Right renal pelvis (tissue), 4 donors: Measurements from ENCODE around the gene CFAP100. TPM values are rescaled to one million over a fixed set of nuclear protein-coding genes. Genes with fewer than 3 reads are reported as not detected.

Experiments
- DNase-seq, 4 donors: peaks; one replicate each; pipeline ENCODE4 v3.0.0-alpha.2; 2013; ENCODE audit warnings: low read depth in 4 of 4, low spot score in 3 of 4, missing footprints in 1 of 4
- polyA plus RNA-seq, 4 donors: library from polyadenylated mRNA; unstranded; fragments of 120-200 nt; gene quantifications; one replicate each; pipeline ENCODE4 v1.2.1, GENCODE V29; 2013; ENCODE audit not compliant: insufficient read length in 4 of 4

CFAP100 gene
- 1 to 10 TPM in 3 of 4 donors, under 1 TPM in 1; 0.44 to 1.6 (median 1.3) TPM for polyA plus RNA-seq

DNA sequence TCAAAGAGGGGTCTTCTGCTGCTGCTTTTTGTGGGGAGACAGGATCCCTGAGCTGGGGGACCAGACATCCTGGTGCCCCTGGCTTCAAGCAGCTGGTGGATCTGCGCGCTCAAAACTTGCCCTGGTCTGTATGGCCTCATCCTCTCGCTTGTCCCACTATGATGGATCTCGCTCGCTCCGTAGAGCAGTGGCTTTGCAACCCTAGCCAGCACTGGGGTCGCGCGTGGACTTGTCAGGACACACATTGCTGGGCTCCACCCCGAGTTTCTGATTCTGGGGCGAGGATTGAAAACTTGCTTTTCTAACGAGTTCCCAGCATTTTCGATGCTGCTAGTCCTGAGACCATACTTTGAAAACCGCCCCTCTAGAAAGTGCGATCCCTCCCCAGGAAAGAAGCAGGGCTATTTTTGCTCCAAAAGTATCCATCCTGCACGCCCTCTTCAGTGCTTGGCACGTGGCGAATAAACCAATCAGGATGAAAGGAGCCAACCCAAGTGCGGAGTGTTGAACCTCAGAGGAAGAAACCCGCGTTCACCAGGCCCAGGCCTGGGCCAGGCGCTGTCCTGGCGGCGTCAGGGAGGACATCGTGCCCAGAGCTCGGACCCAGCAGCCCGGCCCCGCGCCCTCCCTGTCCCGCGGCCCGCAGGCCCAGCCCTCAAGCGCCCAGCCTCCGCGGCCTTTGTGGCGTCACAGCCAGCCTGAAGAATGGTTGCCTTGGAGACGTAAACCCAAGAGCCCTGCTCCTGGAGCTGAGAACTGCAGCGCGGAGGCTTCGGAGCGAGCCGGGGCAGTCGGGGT, at the start of gene CFAP100:
TSS of gene CFAP100 (plus strand) at position 731 of the 798 bp plus-strand sequence. CDS start 1,092 bp downstream, outside the sequence.
- peak; percentile 51 to 59 (median 55) for DNase-seq

DNA sequence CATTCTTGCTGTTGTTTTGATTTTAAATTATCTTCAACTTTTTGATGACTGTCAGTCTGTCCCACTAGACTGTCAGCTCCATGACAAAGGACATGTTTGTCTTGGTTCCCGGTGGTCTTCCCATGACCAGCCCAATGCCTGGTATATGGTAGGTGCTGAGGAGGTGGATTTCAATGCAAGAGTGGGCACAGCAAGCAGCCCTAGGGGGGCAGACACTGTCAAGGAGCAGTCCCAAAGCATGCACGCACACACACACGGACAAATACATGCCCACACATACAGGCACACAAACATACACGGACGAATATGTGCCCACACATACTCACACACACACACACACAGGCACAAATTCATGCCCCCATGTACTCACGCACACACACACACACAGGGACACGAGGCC, 49.5 kb upstream of the CFAP100 start:
- DNase-seq = no peak

DNA sequence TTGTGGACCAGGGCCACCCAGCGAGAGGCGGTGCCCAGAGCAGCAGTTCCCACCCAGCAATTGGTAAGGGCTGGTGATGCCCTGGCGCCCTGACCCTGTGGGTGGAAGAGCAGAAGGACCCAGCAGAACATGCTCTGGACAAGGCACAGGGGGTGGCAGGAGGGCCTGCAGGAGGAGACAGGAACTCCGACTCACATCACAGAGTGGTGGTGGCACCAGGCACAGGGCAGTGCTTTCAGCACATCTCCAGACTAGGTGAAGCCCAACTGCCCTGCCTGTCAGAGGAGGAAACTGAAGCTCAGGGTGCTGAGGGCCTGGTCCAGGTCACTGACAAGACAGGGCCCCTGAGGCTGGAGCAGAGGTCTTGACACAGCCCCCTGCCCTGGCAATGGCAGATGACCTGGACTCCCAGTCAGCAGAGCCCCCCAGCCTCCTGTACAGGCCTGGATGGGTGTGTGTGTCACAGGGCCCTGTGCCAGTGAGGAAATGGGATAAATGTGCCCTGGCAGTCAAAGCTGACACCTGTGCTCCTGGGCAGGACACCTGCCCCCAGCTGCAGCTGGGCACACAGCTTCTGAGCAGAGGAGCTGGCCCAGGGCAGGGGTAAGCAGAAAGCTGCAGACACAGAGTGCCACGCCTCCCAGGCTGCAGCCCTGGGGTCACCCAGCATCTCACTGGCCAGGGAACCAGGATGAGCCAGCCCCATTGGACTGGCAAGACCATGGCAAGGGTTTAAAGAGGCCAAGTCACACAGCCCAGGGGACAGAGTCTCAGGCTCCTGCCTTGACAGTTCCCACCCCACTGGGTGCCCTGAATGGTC, 48.9 kb upstream of the CFAP100 start:
- no peak for DNase-seq

DNA sequence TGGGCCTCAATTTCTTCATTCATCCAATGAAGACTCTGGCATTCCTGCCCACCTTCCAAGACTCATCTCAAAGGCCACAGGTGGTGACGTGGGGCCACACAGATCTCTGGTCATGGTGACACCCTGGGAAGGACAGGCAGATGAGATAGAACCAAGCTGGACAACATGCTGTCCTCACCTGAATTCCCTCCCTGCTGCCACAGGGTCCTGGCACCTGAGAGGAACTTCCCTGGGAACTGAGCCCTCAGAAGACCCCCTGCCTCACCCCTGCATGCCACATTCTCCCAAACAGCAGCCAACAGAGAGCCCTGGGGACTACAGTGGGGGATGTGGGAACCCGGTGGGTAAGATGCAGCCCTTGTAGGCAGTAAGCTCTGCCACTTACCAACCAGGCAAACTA, 48.2 kb upstream of the CFAP100 start:
- DNase-seq = no peak

DNA sequence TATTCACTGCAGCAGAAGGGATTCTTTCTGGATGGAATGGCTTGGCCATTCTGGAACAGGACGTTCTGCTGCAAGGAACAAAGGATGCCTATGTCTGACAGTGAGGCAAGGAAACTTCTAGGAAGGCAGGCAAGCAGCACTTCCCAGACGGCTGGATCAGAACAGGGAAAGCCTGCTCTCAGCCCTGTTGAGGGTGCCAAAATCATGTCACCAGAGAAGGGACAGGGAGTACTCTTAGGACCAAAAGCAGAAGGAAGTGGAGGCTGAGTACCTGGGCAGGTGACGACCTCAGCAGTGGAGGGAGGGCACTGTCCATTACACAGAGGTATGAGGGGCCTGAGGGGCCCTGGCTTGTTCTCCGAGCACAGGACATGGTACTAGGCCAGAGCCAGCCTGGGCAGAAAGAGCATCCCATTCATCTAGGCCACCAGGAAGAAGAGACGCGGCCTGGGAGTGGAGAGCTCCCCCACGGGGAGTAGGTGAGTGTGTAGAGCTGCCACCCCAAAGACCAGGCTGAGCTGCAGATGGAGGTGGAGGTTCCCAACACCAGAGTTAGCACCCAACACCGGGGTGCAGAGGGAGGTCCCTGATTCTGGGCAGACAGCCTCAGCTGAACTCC, 47.1 kb upstream of the CFAP100 start:
- DNase-seq = no peak

DNA sequence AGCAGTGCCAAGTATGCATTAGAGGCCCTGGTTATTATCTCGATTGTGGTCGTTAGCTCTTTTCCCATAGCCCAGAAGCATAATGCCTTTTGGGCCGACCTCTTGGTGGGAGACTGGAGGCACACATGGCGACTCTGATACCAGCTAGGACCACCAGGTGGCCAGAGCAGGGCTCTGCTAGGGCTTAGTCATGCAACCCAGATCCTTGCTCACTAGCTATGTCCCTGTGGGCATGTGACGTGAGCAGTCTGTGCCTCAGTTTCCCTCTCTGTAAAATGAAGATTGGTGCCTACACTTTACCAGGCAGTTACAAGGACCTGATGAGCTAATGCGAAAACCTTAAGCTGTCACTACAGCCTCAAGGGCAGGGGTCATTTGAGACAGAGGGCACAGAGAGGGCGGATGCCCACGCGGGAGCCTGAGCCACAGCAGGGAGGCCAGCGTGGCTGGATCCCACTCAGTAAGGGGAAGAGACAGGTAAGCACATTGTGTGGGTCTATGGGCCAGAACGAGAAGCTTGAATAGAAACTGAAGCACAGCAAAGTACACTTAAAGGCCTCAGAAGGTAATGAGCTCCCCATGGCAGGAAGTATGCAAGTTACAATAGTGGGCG, 46.3 kb upstream of the CFAP100 start:
- DNase-seq = no peak

DNA sequence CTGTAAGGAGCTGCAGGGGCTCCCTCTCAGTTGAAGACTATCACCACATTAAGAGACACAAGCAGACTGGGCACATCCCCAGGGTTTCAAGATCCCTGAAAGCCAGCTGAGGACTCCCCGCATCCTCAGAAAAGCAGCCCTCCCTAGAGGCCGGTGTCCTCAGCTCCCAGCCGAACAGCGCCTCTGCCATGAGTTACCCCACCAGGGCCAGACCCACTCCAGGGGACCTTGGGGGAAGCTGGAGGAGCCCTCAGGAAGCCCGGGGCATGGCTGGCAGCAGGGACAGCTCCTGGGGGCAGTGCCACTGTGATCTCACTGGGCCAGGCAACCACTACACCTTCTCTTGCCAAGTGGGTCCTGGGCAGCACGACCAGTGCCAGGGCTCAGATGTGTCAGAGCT, 45.6 kb upstream of the CFAP100 start:
- DNase-seq = no peak

DNA sequence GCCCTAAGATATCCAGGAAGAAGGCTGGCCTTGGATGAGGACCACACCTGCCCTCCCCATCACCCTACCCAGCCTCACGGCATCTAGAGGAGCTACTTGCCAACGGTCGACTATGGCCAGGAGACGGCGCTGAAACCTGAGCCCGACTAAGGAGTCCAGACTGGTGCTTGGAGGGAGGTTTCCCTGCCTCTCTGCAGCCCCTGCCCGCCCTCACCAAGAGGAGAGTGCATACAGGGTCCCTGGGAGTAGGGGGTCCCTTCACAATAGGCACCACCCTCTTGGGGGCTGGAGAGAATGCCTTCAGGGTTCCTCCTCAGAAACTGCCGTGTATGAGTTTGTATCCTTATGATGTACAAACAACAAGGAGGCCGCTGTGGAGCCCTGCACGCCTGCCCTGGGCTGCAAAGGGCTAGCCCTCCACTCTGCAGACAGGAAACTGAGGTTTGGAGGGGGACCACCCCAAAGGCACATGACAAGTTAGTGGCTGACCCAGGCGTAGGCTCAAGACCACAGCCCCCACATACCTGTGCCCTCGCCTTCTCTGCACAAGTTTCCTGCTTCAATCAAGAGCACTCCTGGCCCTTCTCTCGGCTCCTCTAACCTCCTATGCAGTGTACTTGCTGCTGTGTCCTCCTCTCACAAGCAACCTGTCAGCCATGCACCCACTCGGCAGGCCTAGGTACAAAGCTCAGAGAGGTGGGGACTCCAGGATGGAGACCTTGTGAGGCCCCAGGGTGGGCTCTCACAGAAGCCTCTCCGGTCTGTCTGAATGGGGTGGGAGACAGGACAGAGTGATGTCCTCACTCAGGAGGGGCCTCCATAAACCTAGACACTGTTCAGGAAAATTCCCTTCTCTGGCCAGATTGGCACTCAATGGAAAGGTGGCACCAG, 44.9 kb upstream of the CFAP100 start:
- no peak for DNase-seq

DNA sequence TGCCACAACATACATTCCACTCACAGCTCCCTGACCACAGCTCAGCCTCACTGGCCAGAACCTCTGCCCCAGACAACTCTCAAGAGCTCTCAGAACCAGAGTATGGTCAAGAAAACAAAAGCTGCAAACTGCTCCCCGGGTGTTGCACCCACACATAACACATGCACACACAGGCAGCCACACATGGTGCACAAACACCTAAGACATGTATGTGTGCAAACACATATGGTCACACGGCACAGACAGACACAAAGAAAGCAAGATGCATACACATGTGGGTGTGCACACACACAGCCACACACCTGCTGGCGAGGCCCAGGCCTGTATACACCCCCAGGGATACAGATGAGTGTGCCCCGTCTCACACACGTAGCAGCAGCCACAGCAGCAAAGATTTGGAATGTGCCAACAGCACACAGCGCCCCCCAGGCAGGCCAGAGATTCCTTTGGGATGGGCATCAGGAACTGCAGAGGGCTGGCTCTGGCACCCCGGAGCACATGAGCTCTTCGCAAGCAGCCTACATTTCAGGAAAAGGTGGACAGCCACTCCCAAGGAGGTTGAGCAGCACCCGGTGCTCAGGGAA, 44.1 kb upstream of the CFAP100 start:
- DNase-seq = no peak

DNA sequence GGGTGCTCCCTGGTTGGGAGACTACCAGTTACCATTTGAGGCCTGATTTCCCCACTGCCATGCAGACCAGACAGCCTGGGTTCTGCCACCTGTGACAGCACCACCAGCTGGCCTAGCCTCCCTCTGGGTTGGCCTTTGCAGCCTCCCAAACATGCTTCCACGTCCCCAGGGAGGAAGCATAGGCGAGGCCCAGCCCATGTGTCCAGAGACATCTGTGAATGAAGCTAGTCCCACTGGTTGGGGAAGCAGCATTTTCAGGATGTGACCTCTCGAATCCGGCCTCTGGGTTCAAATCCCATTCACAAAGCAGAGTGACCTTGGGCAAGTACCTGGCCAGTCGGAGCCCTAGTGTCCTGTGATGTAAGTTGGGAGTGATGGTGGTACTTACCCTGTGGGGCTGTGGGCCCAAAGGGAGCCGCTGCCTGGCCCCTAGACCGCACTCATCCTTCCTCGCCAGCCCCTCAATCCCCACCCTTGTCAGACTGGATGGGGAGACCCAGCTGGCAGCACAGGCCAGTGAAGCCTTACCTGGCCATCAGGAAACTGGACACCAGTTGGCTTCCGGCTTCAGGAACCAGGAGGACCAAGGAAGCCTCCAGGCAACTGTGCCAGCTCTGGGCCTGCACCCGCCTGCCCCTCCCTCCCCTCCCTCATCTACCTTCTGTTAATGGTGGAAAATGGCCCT, 43.5 kb upstream of the CFAP100 start:
- DNase-seq = no peak

DNA sequence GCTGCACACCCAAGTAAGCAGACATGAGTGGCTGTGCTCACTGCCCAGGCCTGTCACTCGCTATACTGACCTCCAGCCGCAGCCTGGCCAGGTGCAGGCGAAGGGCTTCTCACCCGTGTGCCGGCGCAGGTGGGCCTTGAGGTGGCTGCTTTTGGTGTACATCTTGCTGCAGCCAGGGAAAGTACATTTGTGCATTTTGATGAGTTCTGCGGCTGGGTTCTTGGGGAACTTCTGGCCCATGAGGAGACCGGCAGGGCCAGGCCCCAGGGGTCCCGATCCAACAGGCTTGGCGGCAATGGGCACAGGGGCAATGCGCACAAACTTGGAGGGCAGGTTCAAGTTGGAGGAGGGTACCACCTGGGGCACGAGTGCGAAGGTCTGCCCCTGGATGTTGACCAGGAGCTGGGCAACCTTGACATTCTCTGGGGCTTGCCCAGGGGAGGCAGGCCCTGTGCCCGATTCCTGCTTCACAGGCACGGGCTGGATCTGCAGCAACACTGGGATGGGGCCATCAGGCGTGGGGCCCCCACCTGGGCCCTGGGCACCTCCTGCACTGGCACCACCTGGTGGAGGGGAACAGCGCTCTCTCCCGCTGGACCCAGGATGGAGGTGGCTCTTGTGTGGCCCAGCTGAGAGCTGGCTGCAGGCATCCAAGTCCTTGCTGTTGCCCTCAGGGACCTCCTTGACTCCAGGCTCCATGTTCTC, 42.8 kb upstream of the CFAP100 start:
- DNase-seq = no peak

DNA sequence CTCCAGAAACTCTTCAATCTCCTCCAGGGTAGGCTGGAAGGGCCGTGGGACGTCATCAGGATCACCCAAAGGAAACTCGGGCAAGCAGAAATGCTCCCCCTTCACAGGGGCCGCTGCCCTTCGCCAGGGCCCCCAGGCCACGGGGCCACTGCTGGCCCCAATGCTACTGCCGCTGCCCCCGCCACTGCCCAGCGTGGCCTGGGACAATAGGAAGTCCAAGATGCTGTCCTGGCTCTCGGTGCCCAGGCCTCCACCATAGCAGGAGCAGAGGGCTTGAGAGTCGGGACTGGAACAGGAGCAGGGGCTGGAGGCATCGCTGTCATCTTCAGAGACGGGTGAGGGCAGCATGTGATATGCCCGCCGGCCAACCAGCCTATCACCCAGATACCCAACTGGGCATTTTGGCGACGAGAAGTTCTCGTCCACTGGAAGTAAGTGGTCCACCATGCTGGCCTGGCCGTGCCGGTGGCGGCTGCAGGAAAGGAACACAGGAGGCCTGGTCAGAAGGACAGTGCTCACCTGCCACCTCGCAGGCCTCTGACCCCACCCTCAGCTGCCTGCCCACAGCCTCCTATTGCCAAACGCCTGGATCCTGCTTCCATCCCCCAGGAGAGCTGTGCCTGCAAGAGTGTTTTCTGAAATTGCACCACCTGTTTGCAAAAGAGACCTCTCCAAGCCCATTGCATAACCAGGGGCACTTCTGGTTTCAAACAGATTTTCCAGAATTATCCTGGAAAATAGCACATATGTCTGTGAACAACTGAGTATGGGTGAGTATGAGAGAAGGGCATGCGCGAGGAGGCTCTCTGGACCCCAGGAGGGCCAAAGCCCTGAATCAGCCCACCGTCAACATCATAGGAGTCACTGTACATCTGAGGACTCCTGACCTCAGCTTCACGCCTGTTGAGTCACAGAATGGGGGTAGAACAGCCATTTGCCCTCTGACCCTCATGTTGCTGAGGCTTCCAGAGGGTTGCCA, 41.9 kb upstream of the CFAP100 start:
- no peak for DNase-seq

DNA sequence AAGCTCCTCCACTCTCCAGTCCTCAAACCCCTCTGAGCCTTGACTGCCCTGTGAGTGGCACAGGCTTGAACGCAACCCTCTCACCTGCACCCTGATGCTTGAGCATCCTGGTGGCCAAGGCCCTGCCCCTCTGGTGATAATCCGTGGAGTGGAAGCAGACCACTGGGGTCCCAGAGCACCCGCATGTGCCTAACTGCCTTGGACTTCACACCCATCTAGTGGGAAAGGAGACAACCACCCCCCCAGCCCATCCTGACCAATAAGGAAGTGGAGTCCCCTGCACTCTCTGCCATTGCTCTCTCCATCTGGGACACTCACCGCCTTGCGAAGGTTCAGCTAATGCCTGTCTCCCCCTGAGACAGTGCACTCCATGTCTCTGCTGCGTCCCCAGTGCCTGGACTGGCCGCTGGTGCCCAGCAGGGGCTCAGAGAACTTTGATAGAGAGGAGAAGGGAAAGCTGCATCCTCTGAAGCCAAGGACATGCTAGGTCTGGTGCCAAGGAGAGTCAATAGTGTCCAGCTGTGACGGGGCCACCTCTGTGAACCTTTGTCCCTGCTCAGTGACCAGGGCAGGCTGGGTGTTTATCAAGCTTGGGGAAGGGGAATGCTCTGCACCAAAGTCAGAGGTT, 40.9 kb upstream of the CFAP100 start:
- DNase-seq = no peak

DNA sequence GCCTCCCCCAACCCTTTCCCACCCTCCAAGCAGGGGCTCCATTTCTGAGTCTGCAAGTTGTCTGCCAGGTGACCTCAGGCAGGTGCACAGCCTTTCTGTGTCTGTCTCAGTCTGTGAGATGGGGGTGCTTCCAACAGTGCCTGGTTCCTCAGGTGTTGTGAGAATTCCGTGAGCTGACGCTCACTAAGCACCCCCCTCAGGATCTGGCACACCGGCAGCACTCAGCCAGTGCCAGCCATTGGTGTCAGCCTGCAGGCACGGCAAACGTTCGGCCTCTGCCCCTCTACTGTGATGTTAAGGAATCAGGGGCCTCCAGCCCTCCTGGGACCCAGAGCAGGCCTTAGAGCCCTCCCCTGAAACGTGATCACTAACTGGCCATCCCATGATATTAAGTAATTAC, 39.9 kb upstream of the CFAP100 start:
- DNase-seq = no peak

DNA sequence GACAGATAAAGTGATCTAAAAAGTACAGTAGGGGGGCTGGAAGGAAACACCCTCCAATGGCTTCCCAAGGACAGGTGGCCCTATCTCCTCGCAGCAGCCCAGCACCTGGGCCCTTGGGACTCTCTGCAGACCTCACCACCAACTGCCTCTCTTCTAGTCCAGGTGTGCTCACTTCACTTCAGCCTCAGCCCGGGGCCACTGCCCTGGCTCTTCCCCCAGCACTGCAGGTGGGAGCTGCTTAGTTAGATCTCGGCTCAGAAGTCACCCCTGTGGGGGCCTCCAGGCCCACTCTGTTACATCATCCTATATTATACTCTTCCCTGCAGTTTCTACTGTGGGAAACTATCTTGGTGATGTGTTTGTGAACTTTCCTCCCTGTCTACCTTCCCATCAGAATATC, 39.5 kb upstream of the CFAP100 start:
- no peak for DNase-seq

DNA sequence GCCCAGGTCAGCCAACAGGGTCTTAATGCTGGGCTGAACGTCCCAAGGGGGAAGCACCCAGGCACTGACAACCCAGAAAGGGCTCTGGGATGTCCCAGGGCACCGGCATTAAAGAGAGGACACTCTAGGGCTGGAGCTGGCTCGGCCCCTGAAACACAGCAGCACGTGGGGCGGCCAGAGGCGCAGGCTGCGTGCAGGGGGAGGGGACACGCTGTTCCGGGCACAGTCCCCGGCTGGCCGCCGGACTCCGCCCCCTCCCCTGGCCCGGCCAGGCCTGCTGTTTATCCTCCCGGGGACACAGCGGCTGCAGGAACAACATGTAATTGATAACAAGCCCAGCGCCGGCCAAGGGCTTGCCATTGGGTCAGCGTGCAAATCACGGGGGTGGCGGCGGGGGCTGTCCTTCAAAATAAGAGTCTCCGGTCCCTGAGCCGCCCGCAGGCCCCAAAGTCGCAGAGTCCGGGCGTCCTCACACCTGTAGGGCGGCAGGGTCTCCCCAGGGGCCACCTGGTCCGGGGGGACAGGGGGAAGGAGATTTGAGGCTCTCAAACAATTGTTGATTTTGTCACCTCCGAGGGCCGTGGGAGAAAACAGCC, 38.8 kb upstream of the CFAP100 start:
- DNase-seq = peak in 2 of 4 donors; percentile 47 to 65
